ENCODE results near the gene SLC27A5.

GRCh38 chr19:58544591-58545285 is 32.9 kb upstream of the SLC27A5 start:
- TF ChIP-seq CTCF (IDR thresholded peaks at IDR 0.05) (no peak), POLR2A (IDR thresholded peaks at IDR 0.05) (no peak)
